HG03571 (cell line): ENCODE data around the gene BIRC2.

Source experiments
- ATAC-seq: cut with Tn5 transposase; IDR thresholded peaks from one replicate; pipeline ENCODE4 v1.9.1; 2021; ENCODE audit not compliant: unreplicated experiment

BIRC2 gene

DNA sequence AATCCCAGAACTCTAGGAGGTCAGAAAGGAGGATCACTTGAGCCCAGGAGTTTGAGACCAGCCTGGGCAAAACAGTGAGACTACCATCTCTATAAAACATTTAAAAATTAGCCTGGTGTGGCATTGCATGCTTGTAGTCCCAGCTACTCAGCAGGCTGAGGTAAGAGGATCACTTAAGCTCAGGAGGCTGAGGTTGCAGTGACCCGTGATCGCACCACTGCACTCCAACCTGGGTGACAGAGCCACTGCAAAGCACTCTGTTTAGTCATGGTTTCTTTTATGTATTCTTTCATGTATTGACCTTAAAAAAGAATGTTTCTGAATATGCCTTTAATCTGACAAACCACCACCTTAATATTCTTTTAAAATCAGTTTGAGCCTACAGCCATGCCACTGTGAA is 52.2 kb downstream of the BIRC2 start:
- no peak for ATAC-seq

GRCh38 chr11:102400603-102401002 is 53.6 kb downstream of the BIRC2 start:
- no peak for ATAC-seq

GRCh38 chr11:102401905-102402304 is 54.9 kb downstream of the BIRC2 start:
- ATAC-seq: no peak

GRCh38 chr11:102402548-102402947 is 55.5 kb downstream of the BIRC2 start:
- no peak for ATAC-seq

GRCh38 chr11:102405501-102405900 is 58.5 kb downstream of the BIRC2 start:
- ATAC-seq: no peak

GRCh38 chr11:102406099-102406498 is 59.1 kb downstream of the BIRC2 start:
- ATAC-seq: no peak

GRCh38 chr11:102407901-102408300 is 60.9 kb downstream of the BIRC2 start:
- no peak for ATAC-seq

DNA sequence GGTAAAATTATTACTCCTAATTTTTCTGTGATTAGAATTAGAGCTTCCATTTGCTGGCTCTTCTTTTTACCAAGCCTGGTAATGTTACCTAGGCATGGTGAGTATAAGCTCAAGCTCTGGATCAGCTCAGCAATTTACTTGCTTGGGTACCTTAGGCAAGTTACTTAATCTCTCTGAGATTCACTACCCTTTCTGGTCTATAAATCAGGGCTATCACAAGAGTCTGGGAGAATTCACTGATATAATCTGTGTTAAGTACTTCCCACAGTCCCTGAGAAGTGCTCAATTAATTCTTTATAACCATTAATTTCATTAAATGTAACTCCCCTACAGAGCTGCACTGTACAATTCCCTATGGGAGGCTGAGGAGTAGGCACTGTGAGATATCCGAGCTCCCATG is 61.3 kb downstream of the BIRC2 start:
- ATAC-seq: no peak

GRCh38 chr11:102410382-102410784 is 63.4 kb downstream of the BIRC2 start:
- no peak for ATAC-seq

DNA sequence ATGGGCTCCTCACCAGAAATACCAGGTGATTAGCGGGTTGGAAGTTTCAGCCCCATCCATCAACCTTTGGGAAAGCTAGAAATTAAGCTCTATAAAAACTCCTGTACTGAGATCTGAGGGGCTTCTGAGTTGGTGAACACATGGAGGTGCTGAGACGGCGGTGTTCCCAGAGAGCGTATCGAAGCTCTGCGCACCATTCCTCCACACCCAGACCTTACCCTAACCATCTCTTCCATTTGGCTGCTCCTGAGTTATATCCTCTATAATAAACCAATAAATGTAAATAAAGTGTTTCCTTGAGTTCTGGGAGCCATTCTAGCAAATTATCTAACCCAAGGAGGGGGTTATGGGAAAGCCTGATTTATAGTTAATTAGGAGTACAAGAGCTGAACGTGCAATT is 64.1 kb downstream of the BIRC2 start:
- ATAC-seq: no peak

- no peak for ATAC-seq
Observed at GRCh38 chr11:102413497-102413896, 66.5 kb downstream of the BIRC2 start.

- no peak for ATAC-seq
Observed at GRCh38 chr11:102414559-102414958, 67.5 kb downstream of the BIRC2 start.

DNA sequence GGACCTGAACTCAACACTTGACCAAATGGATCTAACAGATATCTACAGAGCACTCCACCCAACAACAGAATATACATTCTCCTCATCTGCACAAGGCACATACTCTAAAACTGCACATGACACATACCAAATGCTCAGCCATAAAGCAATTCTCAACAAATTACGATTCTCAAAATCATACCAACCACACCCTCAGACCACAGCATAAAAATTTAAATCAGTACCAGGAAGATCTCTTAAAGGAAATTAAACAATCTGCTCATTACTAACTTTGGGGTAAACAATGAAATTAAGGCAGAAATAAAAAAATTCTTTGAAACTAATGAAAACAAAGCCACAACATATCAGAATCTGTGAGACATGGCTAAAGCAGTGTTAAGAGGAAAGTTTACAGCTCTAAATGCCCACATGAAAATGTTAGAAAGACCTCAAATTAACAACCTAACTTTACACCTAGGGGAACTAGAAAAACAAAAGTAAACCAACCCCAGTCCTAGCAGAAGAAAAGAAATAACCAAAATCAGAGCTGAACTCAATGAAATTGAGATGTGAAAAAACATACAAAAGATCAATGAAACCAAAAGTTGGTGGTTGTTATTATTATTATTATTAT is 68.4 kb downstream of the BIRC2 start:
- ATAC-seq: no peak

GRCh38 chr11:102416976-102417375 is 70.0 kb downstream of the BIRC2 start:
- no peak for ATAC-seq

DNA sequence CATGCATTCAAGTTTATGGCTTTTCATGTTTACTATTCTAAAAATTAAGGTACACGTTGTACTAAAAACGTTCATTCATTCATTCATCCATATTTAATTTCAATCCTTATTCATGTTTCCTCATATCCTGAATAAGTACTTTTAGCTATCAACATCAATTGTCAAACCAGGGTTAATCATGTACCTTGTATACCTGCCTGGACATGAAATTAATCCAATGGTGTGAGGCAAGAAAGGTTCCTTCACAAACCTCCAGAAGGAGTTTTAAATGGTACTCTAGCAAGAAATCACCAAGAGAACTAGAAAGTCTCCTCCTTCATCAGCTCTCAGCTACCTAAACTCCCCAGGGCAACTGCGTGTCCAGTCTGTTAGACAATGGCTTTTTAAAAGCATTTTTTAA is 72.2 kb downstream of the BIRC2 start:
- ATAC-seq: no peak

DNA sequence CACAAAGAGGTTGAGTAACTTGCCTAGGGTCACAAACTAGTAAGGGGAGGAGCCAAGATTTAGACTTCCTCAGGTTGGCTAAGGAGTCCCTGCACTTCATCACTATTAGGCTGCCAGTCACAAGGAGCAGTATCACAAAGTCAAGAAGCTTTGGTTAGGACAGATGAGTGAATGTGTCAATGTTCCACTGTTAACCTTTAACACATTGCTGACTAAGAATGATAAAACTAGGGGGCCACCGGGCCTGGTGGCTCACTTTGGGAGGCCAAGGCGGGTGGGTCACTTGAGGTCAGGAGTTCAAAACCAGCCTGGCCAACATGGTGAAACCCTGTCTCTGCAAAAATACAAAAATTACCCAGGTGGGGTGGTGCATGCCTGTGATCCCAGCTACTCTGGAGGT is 73.5 kb downstream of the BIRC2 start:
- peak; percentile 93 for ATAC-seq

- ATAC-seq: no peak
Observed at GRCh38 chr11:102421261-102421660, 74.2 kb downstream of the BIRC2 start.

DNA sequence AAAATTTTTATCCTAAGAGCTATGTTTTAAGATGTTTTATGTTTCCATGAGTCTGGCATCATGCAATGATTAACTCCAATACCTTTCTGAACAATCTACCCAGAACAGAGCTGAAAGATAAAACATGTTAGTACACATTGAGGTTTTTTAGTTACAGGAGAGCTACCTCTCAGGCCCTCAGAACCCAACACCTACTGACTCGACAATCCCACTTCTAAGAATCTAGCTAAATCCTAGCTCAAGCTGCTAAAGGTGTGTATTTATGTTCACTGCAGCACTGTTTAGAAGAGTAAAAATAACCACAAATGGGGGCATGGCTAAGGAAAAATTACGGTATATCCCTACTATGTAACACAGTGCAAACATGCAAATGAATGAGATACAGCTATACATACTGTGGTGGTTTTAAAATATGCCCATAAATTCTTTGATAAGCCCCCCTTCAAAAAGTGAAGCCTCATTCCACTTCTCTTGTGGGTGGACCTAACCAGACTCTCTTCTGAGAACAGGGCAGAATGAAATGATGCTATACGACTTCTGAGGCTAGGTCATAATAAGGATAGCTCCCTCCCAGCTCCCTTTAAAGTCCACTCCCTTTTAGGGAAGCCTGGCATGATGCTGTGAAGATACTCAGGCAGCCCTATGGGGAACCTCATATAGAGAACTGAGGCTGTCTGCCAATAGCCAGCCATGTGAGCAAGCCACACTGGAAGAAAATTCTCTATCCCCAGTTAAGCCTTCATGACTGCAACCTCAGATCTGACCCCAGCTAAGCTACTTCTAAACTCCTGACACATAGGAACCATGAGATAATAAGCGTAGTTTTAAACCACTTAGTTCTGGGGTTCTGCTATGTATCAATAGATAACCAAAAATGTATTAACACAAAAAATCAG is 76.1 kb downstream of the BIRC2 start:
- no peak for ATAC-seq

GRCh38 chr11:102423936-102424335 is 76.9 kb downstream of the BIRC2 start:
- no peak for ATAC-seq

DNA sequence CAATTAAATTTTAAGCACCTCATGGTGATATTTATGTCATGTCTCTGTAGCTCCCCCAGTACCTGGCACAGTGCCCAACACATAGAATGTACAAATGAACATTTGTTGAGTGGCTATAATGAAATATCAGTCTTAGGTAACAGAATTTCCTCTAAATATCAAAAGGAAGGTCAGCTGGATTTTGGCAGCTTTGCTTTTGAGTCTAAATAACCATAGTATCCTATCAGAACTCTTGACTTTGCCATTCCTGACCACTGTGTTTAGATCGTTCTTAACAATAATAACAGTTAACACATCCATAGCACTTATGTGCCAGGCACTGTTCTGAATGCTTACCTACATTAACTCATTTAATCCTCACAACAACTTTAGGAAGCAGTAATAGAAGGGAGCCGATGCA is 79.0 kb downstream of the BIRC2 start:
- no peak for ATAC-seq

DNA sequence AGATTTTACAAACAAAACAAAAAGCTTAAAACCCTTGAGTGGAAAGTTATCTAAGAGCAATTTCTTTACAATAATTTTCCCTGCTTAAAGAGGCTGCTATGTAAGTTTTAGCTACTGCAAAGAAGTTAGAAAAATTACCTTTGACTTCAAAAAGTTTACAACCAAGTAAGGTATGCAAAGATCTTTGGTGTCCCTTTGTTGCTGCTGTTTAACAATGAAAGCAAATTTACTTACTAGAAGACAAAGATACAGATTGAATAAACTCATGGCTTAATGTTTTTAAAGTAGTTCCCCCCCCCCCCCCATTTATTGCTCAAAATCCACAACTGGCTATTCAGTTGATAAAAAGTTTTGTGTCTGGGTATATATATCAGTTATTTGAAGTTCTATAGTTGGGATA is 79.6 kb downstream of the BIRC2 start:
- no peak for ATAC-seq

GRCh38 chr11:102427068-102427467 is 80.1 kb downstream of the BIRC2 start:
- ATAC-seq: no peak
